ENCODE measurements around the gene MRPL40. TPM values are rescaled to one million over a fixed set of nuclear protein-coding genes. Genes with fewer than 3 reads are reported as not detected.

Gene MRPL40
- total RNA-seq, 2 experiments from 2014 or later: 39.8 to 40.9 TPM

GRCh38 chr22:19455033-19455432, 22.7 kb downstream of the MRPL40 start:
- no peak overlapping the region for H3K4me3 Mint-ChIP-seq
- no peak for ATAC-seq
- POLR2A ChIA-PET: interaction anchor here (1.0 to 1.5 kb wide), 4 partner anchors 8 to 18 kb away, joined by 3 to 5 read pairs (median 4); partner anchors contain the start of gene C22orf39
- CTCF ChIA-PET: no interaction called here
- H3K4me1 Mint-ChIP-seq (ENCODE audit: low read depth): peaks cover 2% of the 10 kb centered on the region
- peak overlapping the region; percentile 2 for H3K27ac Mint-ChIP-seq
- intact Hi-C loops (cut with micrococcal nuclease): no loop called here
- DNase-seq: no peak
- no peaks in the 10 kb centered on the region for H3K27me3 Mint-ChIP-seq
- TF ChIP-seq CTCF (IDR thresholded peaks at IDR 0.05): no peak
- H3K9me3 Mint-ChIP-seq: no peaks in the 10 kb centered on the region
- peaks cover 57% of the 10 kb centered on the region for H3K36me3 Mint-ChIP-seq (ENCODE audit: low read depth)

GRCh38 chr22:19455585-19456370, 23.4 kb downstream of the MRPL40 start:
- TF ChIP-seq CTCF (IDR thresholded peaks at IDR 0.05): no peak
- no peaks in the 10 kb centered on the region for H3K27me3 Mint-ChIP-seq
- H3K4me1 Mint-ChIP-seq (ENCODE audit: low read depth): peaks cover 2% of the 10 kb centered on the region
- H3K9me3 Mint-ChIP-seq: no peaks in the 10 kb centered on the region
- ChIA-PET CTCF (no interaction called here), POLR2A (interaction anchor here (0.6 to 1.5 kb wide), 6 partner anchors 8 to 17 kb away, joined by 3 to 5 read pairs (median 4); partner anchors contain the start of gene C22orf39)
- no peak for DNase-seq
- no peak overlapping the region for H3K4me3 Mint-ChIP-seq
- peaks cover 50% of the 10 kb centered on the region for H3K36me3 Mint-ChIP-seq (ENCODE audit: low read depth)
- no peak overlapping the region for H3K27ac Mint-ChIP-seq
- no peak for ATAC-seq
- intact Hi-C loops (cut with micrococcal nuclease): no loop called here

GRCh38 chr22:19456541-19456940, 24.2 kb downstream of the MRPL40 start:
- ChIA-PET POLR2A (interaction anchor here (0.6 to 1.5 kb wide), 4 partner anchors 9 to 17 kb away, joined by 3 to 4 read pairs (median 4); partner anchors contain the start of gene C22orf39), CTCF (no interaction called here)
- H3K27ac Mint-ChIP-seq: no peak overlapping the region
- no peaks in the 10 kb centered on the region for H3K9me3 Mint-ChIP-seq
- intact Hi-C loops (cut with micrococcal nuclease): no loop called here
- no peak for TF ChIP-seq CTCF (IDR thresholded peaks at IDR 0.05)
- DNase-seq (no peak), ATAC-seq (no peak)
- no peaks in the 10 kb centered on the region for H3K27me3 Mint-ChIP-seq
- peaks cover 45% of the 10 kb centered on the region for H3K36me3 Mint-ChIP-seq (ENCODE audit: low read depth)
- H3K4me3 Mint-ChIP-seq: no peak overlapping the region
- peaks cover 2% of the 10 kb centered on the region for H3K4me1 Mint-ChIP-seq (ENCODE audit: low read depth)

GRCh38 chr22:19457828-19458428, 25.6 kb downstream of the MRPL40 start:
- no peak overlapping the region for H3K4me3 Mint-ChIP-seq
- no peak for DNase-seq
- H3K4me1 Mint-ChIP-seq (ENCODE audit: low read depth): peaks cover 2% of the 10 kb centered on the region
- CTCF ChIA-PET: no interaction called here
- peaks cover 35% of the 10 kb centered on the region for H3K36me3 Mint-ChIP-seq (ENCODE audit: low read depth)
- POLR2A ChIA-PET: interaction anchor here (1.3 to 1.6 kb wide), 2 partner anchors 15 to 20 kb away, joined by 4 to 5 read pairs; no protein-coding TSS in a partner anchor
- H3K27me3 Mint-ChIP-seq: no peaks in the 10 kb centered on the region
- intact Hi-C loops (cut with micrococcal nuclease): no loop called here
- no peak for ATAC-seq
- H3K27ac Mint-ChIP-seq: no peak overlapping the region
- no peaks in the 10 kb centered on the region for H3K9me3 Mint-ChIP-seq
- TF ChIP-seq CTCF (IDR thresholded peaks at IDR 0.05): no peak

GRCh38 chr22:19460036-19460435, 27.7 kb downstream of the MRPL40 start:
- no peak overlapping the region for H3K4me3 Mint-ChIP-seq
- H3K4me1 Mint-ChIP-seq (ENCODE audit: low read depth): no peaks in the 10 kb centered on the region
- no peak for ATAC-seq
- no peak for TF ChIP-seq CTCF (IDR thresholded peaks at IDR 0.05)
- ChIA-PET CTCF (no interaction called here), POLR2A (no interaction called here)
- no peak overlapping the region for H3K27ac Mint-ChIP-seq
- DNase-seq: no peak
- peaks cover 26% of the 10 kb centered on the region for H3K36me3 Mint-ChIP-seq (ENCODE audit: low read depth)
- intact Hi-C loops (cut with micrococcal nuclease): no loop called here
- no peaks in the 10 kb centered on the region for H3K9me3 Mint-ChIP-seq
- H3K27me3 Mint-ChIP-seq: no peaks in the 10 kb centered on the region
